Activated CD8-positive, alpha-beta T cell treated with anti-CD3 and anti-CD28 coated beads for 36 hours (primary cell): ENCODE data around the gene TOP1. TPM values are rescaled to one million over a fixed set of nuclear protein-coding genes. Genes with fewer than 3 reads are reported as not detected.

ENCODE experiments used
- ATAC-seq: fragments of 200-7000 bp; cut with Tn5 transposase; one replicate; pipeline ENCODE4 v1.10.0; 2021; ENCODE audit warnings: mild to moderate bottlenecking, moderate library complexity
- CTCF ChIA-PET: fragments of 350-600 bp; sonication (Branson Sonifier 250); formaldehyde crosslinking; loops from one replicate; lab custom pipeline; 2021; ENCODE audit warnings: antibody characterized with exemption; lab: Charles Lee
- POLR2A ChIA-PET: fragments of 350-600 bp; sonication (Branson Sonifier 250); formaldehyde crosslinking; loops from one replicate; lab custom pipeline; 2021; ENCODE audit warnings: antibody characterized with exemption; lab: Charles Lee
- DNase-seq: peaks from one replicate; pipeline ENCODE4 v3.0.0-alpha.2; 2020
- H3K27ac Mint-ChIP-seq: one replicate; pipeline ENCODE4 v1.8.0; 2021; ENCODE audit warnings: mild to moderate bottlenecking, mixed read lengths
- H3K27me3 Mint-ChIP-seq: one replicate; pipeline ENCODE4 v1.8.0; 2021; ENCODE audit warnings: mixed read lengths
- H3K36me3 Mint-ChIP-seq: one replicate; pipeline ENCODE4 v1.8.0; 2021; ENCODE audit warnings: low read depth, mixed read lengths
- H3K4me1 Mint-ChIP-seq: one replicate; pipeline ENCODE4 v1.8.0; 2021; ENCODE audit warnings: low read depth, mixed read lengths
- H3K4me3 Mint-ChIP-seq: one replicate; pipeline ENCODE4 v1.8.0; 2021; ENCODE audit warnings: mild to moderate bottlenecking, moderate library complexity, mixed read lengths
- H3K9me3 Mint-ChIP-seq: one replicate; pipeline ENCODE4 v1.8.0; 2021; ENCODE audit warnings: mixed read lengths
- CTCF ChIP-seq: fragments of 200-600 bp; IDR thresholded peaks from one replicate; pipeline ENCODE4 v1.8.0; 2022; ENCODE audit warnings: antibody characterized with exemption, mild to moderate bottlenecking
- intact Hi-C: fragments of 100-400 bp; cut with micrococcal nuclease; formaldehyde crosslinking; loops from one replicate; pipeline ENCODE4 v1.10.0; 2022
- microRNA-seq: library from miRNA; unstranded; fragments of <30 nt; microRNA quantifications from one replicate; pipeline ENCODE4 v1.2.0, GENCODE V29; 2022; ENCODE audit warnings: borderline microRNAs expressed, borderline replicate concordance
- total RNA-seq, 2 experiments: library from RNA; stranded (reverse); gene quantifications; one replicate each; pipeline ENCODE4 v1.2.3, GENCODE V29; 2021

TOP1 gene
- total RNA-seq, 2 experiments from 2014 or later = 81.0 to 81.1 TPM

- Mint-ChIP-seq H3K27me3 (no peaks in the 10 kb centered on the region), H3K4me3 (no peak overlapping the region), H3K4me1 (peaks cover 37% of the 10 kb centered on the region), H3K9me3 (no peaks in the 10 kb centered on the region), H3K36me3 (peaks cover 58% of the 10 kb centered on the region), H3K27ac (peak overlapping the region; percentile 75)
- DNase-seq (no peak), ATAC-seq (no peak)
- no peak for TF ChIP-seq CTCF
- ChIA-PET CTCF (interaction anchor here (0.9 to 5.4 kb wide), 11 partner anchors 10 to 169 kb away, joined by 3 to 36 read pairs (median 17); partner anchors contain the start of gene LPIN3), POLR2A (interaction anchor here (1.0 to 1.4 kb wide), 2 partner anchors 8 to 37 kb away, joined by 3 to 4 read pairs; no protein-coding TSS in a partner anchor)
- intact Hi-C loops = loop anchor here (10.0 kb wide), 1 partner anchor 53 kb away; no protein-coding TSS in a partner anchor
Observed at GRCh38 chr20:41171736-41172295, 143.2 kb downstream of the TOP1 start.

- TF ChIP-seq CTCF = no peak
- CTCF ChIA-PET = interaction anchor here (0.6 to 5.4 kb wide), 30 partner anchors 8 to 182 kb away, joined by 3 to 36 read pairs (median 6); partner anchors contain the start of gene LPIN3
- H3K36me3 Mint-ChIP-seq = peaks cover 51% of the 10 kb centered on the region
- intact Hi-C loops = loop anchor here (10.0 kb wide), 1 partner anchor 52 kb away; no protein-coding TSS in a partner anchor
- H3K27me3 Mint-ChIP-seq = no peaks in the 10 kb centered on the region
- peaks cover 30% of the 10 kb centered on the region for H3K4me1 Mint-ChIP-seq
- peak overlapping the region; percentile 75 for H3K27ac Mint-ChIP-seq
- no peak overlapping the region for H3K4me3 Mint-ChIP-seq
- DNase-seq (no peak), ATAC-seq (peak; percentile 28)
- H3K9me3 Mint-ChIP-seq = no peaks in the 10 kb centered on the region
- POLR2A ChIA-PET = interaction anchor here (0.7 to 1.4 kb wide), 5 partner anchors 9 to 38 kb away, joined by 3 to 4 read pairs (median 3); no protein-coding TSS in a partner anchor
Observed at GRCh38 chr20:41172296-41173140, 143.9 kb downstream of the TOP1 start.

GRCh38 chr20:41173161-41173721 is 144.6 kb downstream of the TOP1 start:
- CTCF ChIA-PET = interaction anchor here (0.6 to 5.4 kb wide), 29 partner anchors 9 to 183 kb away, joined by 3 to 36 read pairs (median 6); partner anchors contain the start of gene LPIN3

DNA sequence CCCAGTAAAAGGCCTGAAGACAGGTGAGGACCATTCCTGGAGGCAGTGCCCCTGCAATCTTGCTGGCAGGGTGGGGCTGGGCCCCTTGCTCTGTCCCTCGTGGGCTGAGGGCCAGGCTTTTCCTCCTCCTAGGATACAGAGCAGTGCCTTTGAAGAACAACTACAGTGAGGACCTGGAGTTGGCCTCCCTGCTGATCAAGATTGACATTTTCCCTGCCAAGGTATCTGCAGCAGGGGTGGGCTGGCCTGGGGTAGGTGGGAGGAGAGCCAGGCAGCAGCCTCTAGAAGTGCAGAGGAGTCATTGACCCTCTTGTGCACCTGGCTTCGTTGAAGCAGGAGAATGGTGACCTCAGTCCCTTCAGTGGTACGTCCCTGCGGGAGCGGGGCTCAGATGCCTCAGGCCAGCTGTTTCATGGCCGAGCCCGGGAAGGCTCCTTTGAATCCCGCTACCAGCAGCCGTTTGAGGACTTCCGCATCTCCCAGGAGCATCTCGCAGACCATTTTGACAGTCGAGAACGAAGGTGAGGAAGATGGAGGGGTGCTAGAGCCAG is 145.2 kb downstream of the TOP1 start:
- H3K4me1 Mint-ChIP-seq = peaks cover 25% of the 10 kb centered on the region
- no peak for TF ChIP-seq CTCF
- ATAC-seq = no peak
- no peak for DNase-seq
- POLR2A ChIA-PET = interaction anchor here (1.2 kb wide), 2 partner anchors 16 to 27 kb away, joined by 3 read pairs; no protein-coding TSS in a partner anchor
- intact Hi-C loops = loop anchor here (10.0 kb wide), 1 partner anchor 51 kb away; no protein-coding TSS in a partner anchor
- CTCF ChIA-PET = interaction anchor here (1.2 to 5.4 kb wide), 15 partner anchors 8 to 170 kb away, joined by 5 to 36 read pairs (median 14); partner anchors contain the start of gene LPIN3
- peaks cover 51% of the 10 kb centered on the region for H3K36me3 Mint-ChIP-seq
- no peaks in the 10 kb centered on the region for H3K9me3 Mint-ChIP-seq
- no peaks in the 10 kb centered on the region for H3K27me3 Mint-ChIP-seq
- no peak overlapping the region for H3K4me3 Mint-ChIP-seq
- peak overlapping the region; percentile 56 for H3K27ac Mint-ChIP-seq

More at GRCh38 chr20:41173161-41173721, 144.6 kb downstream of the TOP1 start:
- Mint-ChIP-seq H3K27ac (peak overlapping the region; percentile 56), H3K9me3 (no peaks in the 10 kb centered on the region), H3K27me3 (no peaks in the 10 kb centered on the region), H3K4me3 (no peak overlapping the region), H3K36me3 (peaks cover 54% of the 10 kb centered on the region), H3K4me1 (peaks cover 25% of the 10 kb centered on the region)
- peak; percentile 74 for ATAC-seq
- DNase-seq = peak; percentile 75
- TF ChIP-seq CTCF = peak; percentile 83
- POLR2A ChIA-PET = interaction anchor here (0.7 to 1.4 kb wide), 4 partner anchors 10 to 26 kb away, joined by 3 read pairs; no protein-coding TSS in a partner anchor
- intact Hi-C loops = loop anchor here (10.0 kb wide), 1 partner anchor 52 kb away; no protein-coding TSS in a partner anchor

Small RNA genes lying within 50 kb of the gene (microRNA-seq; reads per million reads assigned to microRNA genes)
- 0.91 reads per million for gene MIR6871

Other genes with a start within 250 kb of the TOP1 start
- gene PLCG1, start 108.7 kb downstream of the TOP1 start, total RNA-seq = 100 to 1,000 TPM; 259 to 260 TPM